GM18909 (cell line): ENCODE data around the gene KIF5B.
"Not testable (repeated sequence)": the region's sequence is repeated elsewhere in the genome, so short reads cannot be mapped to it uniquely, and the experiment has no call there.

Source experiments
- ATAC-seq: cut with Tn5 transposase; IDR thresholded peaks from one replicate; pipeline ENCODE4 v1.9.1; 2021; ENCODE audit warnings: mild to moderate bottlenecking; ENCODE audit not compliant: unreplicated experiment, poor library complexity

Gene KIF5B

DNA sequence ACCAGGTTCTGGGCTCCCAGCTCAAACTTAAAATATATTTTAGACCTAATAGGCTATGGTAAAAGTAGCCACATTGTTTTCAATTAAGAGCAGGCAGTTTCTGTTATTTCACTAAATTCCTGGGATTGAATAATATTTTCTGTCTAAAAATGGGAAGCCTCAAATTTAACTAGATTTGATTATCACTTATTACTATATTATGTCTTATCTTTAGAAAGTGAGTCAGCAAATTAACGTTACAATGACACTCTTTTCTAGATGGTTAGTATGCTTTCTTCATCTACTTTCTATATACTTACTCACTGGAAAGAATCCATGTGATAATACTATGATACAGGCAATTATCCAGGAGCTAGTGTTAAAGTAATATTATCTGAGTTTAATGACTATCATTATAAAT is 27.5 kb downstream of the KIF5B start:
- no peak for ATAC-seq

DNA sequence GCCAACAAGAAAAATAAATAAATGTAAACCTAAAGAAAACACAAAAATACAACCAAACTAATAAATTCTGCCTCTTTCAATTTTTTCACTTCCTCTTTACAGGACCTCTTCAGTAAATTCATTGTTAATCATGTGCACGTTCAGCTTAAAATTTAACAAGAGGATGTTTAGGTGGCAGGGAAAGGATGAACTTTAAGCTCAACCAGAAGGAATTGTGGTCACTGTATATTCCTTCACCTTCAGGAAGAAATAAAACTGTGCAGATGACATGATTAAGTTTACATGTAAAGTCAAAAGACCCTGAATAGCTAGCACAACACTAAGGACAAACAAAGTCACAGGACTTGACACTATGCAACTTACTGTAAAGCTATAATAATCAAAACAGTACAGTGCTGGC is 33.0 kb downstream of the KIF5B start:
- no peak for ATAC-seq

GRCh38 chr10:32017044-32017443 is 39.2 kb downstream of the KIF5B start:
- no peak for ATAC-seq

DNA sequence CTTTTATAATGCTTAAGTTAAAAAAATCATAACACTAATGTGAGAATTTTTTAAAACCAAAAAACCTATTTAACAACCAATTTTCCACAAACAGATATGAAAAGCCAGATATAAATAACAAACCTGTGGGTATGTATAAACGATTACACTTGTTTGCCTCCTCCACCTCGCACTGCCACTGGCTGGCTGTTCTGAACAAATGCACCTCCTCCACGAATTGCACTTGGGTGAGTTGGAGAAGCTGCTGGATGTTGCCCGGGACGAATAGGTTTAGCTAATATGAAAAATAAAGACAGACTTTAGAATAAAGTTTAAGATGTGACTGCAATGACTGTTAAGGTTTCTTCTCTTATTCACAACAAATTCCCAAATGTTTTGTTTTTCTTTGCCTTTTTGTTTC is 40.8 kb downstream of the KIF5B start:
- ATAC-seq, result no peak

DNA sequence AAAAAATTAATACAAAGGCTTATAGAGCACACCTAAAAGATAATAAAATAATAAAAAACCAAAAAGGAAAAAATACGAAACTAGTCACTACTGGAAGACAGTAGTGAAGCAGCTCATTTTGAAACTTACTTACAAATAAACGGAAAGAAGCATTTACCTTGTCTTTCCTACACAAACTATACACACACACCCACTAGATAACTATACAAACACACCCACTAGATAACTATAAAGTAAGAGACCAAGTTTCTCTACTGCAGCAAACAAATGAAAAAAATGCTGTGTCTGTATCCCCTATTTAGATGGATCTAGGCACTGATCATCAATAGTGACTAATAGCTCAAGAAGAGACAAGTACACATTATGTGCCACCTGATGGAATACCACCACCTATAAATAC is 49.2 kb downstream of the KIF5B start:
- ATAC-seq, result no peak

DNA sequence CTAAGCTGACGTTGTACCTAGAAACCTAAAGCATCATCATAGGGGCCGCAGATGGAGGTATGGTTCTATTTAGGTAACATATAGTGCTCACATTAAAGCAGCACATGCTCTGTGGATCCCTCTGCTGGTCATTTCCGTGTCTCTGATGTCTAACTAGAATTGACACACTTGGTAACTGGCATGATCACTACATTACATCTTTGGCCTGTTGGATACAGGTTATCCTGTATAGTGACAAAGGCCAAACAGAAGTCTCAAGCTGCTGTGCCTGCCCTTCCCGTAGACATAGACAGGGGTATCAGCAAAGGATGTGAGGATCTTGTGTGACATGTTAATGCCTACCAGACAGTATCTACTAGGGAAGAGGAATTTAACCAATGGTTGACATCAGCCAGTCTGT is 51.2 kb downstream of the KIF5B start:
- ATAC-seq, result no peak

GRCh38 chr10:32004161-32004591 is 52.0 kb downstream of the KIF5B start:
- no peak for ATAC-seq

GRCh38 chr10:32002531-32002930 is 53.7 kb downstream of the KIF5B start:
- ATAC-seq, result no peak

GRCh38 chr10:32000937-32001336 is 55.3 kb downstream of the KIF5B start:
- ATAC-seq, result no peak

- no peak for ATAC-seq
Measured at GRCh38 chr10:31999836-32000235, 56.4 kb downstream of the KIF5B start.

DNA sequence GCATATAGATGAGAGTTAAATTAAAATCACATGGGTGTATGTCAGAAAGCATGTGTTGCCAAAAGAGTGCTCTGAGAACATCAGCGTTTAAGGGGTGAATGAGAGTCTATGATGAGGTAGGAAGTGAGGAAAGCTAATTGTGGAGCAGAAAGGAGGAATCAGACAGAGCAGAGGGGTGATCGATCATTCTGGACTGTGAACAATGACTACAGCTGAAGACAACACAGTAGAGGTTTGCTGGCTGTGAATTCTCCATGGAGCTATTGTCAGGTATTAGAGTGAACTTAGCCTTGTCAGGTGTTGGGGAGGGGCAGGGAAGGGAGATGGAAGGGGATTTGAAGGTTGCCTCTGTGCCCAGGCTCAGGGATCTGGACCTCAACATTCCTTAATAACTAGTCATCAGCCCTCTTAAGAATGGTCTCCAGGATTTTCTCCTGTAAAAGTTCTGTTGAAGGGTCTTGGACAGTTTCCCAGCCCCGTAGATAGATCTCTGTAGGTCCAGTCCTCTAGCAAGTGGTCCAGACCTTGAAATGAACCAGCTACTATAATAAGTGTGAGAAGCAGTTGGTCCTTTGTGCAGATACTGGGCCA is 57.1 kb downstream of the KIF5B start:
- no peak for ATAC-seq

DNA sequence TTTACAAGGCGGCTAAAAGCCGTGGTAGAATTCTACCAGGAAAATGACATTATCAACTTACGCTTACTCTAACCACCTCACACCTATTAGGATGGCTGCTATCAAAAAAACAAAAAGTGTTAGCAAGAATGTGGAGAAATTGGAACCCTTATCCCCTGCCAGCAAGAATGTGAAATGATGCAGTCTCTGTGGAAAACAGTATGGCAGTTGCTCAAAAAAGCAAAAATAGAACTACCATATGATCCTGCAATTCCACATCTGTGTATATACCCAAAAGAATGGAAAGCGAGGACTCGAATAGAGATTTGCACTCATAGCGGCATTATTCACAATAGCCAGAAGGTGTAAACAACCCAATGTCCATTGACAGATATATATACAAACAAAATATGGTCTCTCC is 61.3 kb downstream of the KIF5B start:
- ATAC-seq, result no peak

GRCh38 chr10:31990937-31991336 is 65.3 kb downstream of the KIF5B start:
- ATAC-seq, result no peak

DNA sequence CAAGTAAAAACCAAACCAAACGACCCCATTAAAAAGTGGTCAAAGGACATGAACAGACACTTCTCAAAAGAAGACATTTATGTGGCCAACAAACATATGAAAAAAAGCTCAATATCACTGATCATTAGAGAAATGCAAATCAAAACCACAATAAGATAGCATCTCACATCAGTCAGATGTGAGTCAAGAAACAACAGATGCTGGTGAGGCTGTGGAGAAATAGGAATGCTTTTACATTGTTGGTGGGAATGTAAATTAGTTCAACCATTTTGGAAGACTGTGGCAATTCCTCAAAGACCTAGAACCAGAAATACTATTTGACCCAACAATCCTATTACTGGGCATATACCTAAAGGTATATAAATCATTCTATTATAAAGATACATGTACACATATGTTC is 68.4 kb downstream of the KIF5B start:
- ATAC-seq, result not testable (repeated sequence)

DNA sequence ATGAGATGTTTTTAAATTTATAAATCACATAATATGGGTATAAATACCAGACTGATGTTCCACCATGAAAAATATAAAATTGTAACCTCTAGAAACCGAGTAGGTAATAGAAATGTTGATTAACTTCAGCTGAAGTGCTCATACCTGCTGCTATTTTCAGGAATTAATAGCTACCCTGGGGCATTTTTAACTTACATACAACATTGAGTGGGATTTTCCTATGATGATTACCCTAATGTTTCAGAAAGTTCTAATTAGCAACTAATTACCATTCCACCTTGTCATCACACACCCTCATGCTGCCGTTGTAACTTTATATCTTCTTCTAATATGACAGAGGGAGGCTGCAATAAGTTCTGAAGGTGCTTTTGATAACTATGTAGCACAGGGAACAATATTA is 74.1 kb downstream of the KIF5B start:
- no peak for ATAC-seq

DNA sequence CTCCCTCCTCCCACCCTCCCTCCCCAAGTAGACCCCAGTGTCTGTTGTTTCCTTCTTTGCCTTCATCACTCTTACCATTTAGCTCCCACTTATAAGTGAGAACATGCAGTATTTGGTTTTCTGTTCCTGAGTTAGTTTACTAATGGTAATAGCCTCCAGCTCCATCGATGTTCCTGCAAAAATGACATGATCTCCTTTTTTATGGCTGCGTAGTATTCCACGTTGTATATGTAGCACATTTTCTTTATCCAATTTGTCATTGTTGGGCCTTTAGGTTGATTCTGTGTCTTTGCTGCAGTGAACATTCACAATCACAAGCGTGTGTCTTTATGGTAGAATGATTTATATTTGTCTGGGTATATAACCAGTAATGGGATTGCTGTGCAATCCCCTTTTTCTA is 75.8 kb downstream of the KIF5B start:
- no peak for ATAC-seq

- ATAC-seq, result not testable (repeated sequence)
Measured at GRCh38 chr10:31979071-31979470, 77.2 kb downstream of the KIF5B start.

DNA sequence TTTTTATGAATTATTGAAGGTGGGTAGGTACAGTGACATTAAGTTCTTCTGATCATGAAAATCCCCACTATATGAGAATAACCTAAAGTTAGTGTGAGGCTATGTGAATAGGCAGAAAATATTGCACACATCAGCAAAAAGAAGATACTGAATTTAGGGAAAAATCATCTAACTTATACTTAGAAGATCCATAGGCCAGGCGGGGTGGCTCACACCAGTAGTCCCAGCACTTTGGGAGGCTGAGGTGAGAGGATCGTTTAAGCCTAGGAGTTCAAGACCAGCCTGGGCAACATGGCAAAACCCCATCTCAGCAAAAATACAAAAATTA is 78.1 kb downstream of the KIF5B start:
- ATAC-seq, result no peak

GRCh38 chr10:31977440-31978155 is 78.6 kb downstream of the KIF5B start:
- ATAC-seq, result no peak

GRCh38 chr10:31975157-31975765 is 81.0 kb downstream of the KIF5B start:
- no peak for ATAC-seq

DNA sequence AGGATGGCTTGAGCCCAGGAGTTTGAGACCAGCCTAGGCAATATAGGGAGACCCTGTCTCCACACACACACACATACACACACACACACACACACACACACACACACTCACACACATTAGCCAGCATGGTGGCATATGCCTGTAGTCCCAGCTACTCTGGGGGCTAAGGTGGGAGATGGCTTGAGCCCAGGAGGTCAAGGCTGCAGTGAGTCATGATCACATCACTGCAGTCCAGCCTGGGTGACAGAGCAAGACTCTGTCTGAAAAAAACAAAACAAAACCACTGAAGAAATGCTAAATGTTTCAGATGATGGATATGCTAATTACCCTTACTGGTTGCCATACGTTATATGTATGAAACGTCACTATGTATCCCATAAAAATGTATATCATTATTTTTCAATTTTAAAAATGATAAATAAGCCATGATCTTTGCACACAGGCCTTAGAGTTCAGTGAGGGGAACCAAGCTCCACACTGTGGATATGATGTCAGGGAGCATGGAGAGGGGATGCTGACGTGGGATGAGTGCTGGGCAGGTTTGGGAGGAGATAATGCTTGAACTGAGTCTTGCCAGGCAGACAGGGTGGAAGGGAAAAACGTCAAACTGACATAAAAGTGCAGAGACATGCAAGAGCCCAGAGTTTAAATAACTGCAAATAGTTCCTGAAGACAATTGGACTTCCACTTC is 81.6 kb downstream of the KIF5B start:
- ATAC-seq, result no peak
